Coronary artery (tissue), 2 donors: Measurements from ENCODE around the gene NUDT22.

ENCODE experiments used
- DNase-seq: peaks from one replicate; pipeline ENCODE4 v3.0.0-alpha.2; 2017; ENCODE audit warnings: low spot score
- H3K27ac ChIP-seq, 2 donors: fragments of 200-600 bp; sonication (generic); one replicate each; pipeline ENCODE4 v1.5.1; 2016 to 2019
- H3K4me3 ChIP-seq: fragments of 200-600 bp; sonication (generic); 2 replicates; pipeline ENCODE4 v1.5.1; 2016; ENCODE audit warnings: mild to moderate bottlenecking, moderate library complexity
- TF ChIP-seq, protein P1 (sequence below): fragments of 200-600 bp; sonication (generic); IDR thresholded peaks from one replicate; pipeline ENCODE4 v1.5.1; 2019; ENCODE audit warnings: antibody characterized with exemption

NUDT22 gene

DNA sequence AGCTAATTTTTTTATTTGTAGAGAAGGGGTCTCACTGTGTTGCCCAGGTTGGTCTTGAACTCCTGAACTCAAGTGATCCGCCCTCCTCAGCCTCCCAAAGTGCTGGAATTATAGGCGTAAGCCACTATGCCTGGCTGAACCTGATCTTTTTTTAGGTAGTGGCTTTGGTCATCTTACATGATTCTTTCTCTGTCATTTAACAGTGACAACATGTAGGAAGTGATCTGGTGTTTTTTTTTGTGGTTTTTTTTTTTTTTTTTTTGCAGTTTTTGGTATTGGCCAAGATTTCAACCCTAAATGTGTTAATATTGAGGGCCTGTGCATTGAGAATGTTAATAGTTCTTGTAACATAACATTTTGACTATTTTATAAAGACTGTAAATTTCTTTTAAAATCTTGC is 27.6 kb upstream of the NUDT22 start:
- Histone ChIP-seq H3K27ac (no peak overlapping the region), H3K4me3 (no peak overlapping the region)
- TF ChIP-seq, protein P1, sequence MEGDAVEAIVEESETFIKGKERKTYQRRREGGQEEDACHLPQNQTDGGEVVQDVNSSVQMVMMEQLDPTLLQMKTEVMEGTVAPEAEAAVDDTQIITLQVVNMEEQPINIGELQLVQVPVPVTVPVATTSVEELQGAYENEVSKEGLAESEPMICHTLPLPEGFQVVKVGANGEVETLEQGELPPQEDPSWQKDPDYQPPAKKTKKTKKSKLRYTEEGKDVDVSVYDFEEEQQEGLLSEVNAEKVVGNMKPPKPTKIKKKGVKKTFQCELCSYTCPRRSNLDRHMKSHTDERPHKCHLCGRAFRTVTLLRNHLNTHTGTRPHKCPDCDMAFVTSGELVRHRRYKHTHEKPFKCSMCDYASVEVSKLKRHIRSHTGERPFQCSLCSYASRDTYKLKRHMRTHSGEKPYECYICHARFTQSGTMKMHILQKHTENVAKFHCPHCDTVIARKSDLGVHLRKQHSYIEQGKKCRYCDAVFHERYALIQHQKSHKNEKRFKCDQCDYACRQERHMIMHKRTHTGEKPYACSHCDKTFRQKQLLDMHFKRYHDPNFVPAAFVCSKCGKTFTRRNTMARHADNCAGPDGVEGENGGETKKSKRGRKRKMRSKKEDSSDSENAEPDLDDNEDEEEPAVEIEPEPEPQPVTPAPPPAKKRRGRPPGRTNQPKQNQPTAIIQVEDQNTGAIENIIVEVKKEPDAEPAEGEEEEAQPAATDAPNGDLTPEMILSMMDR, result no peak
- no peak for DNase-seq

DNA sequence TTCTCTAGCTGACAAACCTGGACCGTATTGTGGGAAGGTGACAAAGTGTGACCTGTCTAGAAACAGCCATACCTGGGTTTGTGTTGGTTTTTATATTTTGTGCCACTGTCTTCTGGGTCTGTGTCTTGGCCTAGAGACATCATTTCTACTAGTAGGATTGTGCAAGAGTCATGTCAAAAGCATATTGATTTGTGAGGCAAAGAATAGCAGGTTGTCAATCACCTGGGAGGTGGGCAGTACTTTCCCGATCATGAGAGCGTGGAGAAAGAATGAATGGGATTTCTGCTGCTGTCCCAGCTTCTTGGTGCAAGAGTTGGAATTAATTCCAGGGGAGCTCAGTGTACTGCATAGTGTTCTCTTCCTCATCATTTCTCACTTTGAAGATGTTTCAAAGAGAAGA is 24.5 kb upstream of the NUDT22 start:
- Histone ChIP-seq H3K4me3 (no peak overlapping the region), H3K27ac (no peak overlapping the region)
- DNase-seq, result no peak
- TF ChIP-seq, protein P1, result no peak

DNA sequence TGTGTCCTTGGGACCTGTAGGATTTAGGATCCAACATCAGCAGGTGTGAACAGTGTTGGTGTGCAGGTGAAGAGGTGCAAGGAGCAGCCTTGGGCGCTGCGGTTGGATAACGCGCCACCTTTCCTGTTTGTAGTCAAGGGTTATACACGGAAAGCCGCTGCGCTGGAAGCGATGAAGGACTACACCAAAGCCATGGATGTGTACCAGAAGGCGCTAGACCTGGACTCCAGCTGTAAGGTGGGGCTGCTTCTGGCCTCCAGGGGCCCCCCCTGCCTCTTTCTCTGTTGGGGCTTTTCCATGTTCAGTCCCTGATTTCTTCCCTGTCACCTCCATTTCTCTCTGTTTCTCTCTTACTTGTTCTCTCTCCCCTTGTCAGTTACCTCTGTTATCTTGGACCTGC is 23.1 kb upstream of the NUDT22 start:
- Histone ChIP-seq H3K4me3 (no peak overlapping the region), H3K27ac (no peak overlapping the region)
- DNase-seq, result no peak
- TF ChIP-seq, protein P1, result no peak

DNA sequence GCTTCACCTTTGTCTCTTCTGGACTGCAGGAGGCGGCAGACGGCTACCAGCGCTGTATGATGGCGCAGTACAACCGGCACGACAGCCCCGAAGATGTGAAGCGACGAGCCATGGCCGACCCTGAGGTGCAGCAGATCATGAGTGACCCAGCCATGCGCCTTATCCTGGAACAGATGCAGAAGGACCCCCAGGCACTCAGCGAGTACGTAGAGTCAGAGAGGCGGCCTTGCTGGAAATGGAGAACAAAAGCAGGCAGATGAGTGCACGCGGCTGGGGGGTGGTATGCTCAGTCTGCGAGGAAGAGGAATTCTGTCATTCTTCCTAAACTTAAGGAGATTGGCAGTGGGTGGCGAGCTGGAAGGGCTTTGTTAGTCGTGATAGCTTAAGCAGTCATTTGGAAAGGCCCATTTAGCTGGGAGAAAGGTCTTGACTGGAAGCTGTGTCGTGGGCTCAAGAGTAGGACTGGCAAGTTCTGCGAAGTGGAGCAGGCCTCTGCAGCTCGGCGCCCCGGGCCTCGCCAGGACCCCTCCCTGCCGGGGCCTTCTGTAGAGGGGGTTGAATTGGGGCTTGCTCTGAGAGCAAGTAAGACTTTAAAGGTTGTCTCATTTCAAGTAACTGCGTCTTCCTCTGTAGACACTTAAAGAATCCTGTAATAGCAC is 22.5 kb upstream of the NUDT22 start:
- Histone ChIP-seq H3K27ac (no peak overlapping the region), H3K4me3 (no peak overlapping the region)
- no peak for DNase-seq
- TF ChIP-seq, protein P1, result no peak

DNA sequence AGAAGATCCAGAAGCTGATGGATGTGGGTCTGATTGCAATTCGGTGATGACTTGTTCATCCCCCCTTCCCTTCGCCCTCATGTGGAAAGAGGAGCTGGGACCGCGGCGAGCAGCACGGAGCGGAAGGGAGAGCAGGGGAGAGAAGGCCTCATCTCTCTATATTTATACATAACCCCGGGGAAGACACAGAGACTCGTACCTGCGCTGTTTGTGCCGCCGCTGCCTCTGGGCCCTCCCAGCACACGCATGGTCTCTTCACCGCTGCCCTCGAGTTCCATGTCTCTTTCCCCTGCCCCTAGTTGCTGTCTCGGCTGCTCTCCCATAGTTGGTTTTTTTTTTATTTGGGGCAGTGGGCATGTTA is 22.0 kb upstream of the NUDT22 start:
- DNase-seq, result no peak
- Histone ChIP-seq H3K4me3 (no peak overlapping the region), H3K27ac (no peak overlapping the region)
- TF ChIP-seq, protein P1, result no peak

DNA sequence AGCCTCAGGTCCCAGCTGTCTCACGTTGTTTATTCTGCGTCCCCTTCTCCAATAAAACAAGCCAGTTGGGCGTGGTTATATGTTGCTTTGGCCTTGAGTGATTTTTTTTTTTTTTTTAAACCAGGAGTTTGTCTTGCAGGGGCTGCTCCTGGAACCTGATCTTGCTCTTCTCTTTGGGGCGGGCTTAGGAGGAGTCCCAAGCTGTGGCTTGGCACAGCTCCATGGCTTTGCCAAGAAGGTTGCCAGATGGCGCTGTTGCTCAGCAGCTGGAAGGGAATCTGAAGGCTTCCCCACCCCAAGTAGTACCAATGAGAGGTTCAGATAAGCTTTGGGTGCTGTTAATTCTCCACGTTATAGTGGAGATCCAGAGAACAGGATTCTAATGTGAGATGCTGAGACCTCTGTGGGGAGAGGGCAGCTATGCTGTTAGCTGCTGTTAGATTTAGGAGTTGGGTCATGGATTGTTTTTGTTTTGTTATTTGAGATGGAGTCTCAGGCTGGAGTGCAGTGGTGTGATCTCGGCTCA is 21.5 kb upstream of the NUDT22 start:
- peak overlapping the region in 1 of 2 donors; percentile 47 for H3K27ac ChIP-seq
- H3K4me3 ChIP-seq, result no peak overlapping the region

More for the DNA sequence above, 21.5 kb upstream of the NUDT22 start:
- TF ChIP-seq, protein P1, result peak; percentile 48
- no peak for DNase-seq
